Prostate gland (tissue), 2 donors: ENCODE data around the gene SF3A1.

Source experiments
- CTCF ChIP-seq, 4 experiments: fragments of 200-600 bp in 2 of 4; fragments of 450-650 bp in 2 of 4; sonication (generic) in 2 of 4; IDR thresholded peaks; 1 replicate in 3 of 4; 2 replicates in 1 of 4; pipeline ENCODE4 v1.5.1; 2016 to 2019; ENCODE audit warnings: antibody characterized with exemption in 4 of 4, mild to moderate bottlenecking in 2 of 4, moderate library complexity in 2 of 4
- POLR2A ChIP-seq: fragments of 450-650 bp; IDR thresholded peaks from one replicate; pipeline ENCODE4 v1.6.1; 2016; ENCODE audit warnings: antibody characterized with exemption, mild to moderate bottlenecking
- POLR2AphosphoS5 ChIP-seq: sonication (generic); formaldehyde crosslinking; IDR thresholded peaks from one replicate; pipeline ENCODE4 v1.6.1; 2017; ENCODE audit warnings: antibody characterized with exemption

DNA sequence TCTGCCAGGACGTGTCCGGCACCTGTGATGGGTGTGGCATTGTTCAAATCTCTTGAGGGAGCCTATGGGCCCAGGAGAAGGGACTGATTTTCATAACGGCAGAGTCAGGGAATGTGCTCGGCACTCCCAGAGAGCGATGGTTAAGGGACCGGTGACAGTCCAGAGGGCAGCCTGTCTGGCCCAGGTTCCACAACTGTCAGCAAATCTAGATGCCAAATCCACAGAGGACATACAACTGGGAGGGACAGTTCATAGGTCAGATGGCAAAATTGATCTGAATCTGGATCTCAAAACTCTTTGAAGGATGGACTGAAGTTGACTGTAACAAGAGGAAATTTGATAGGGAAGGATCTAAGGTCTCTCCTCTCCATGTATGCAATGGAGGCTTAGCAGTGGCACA is 47.6 kb upstream of the SF3A1 start:
- no peak for TF ChIP-seq CTCF (IDR thresholded peaks at IDR 0.05)
- no peak for TF ChIP-seq POLR2A
- TF ChIP-seq POLR2AphosphoS5 = no peak
